HEK293 (cell line): ENCODE results near the gene GAS2L3.
A peak's percentile ranks its signal among the peaks of the same experiment; 100 is the strongest.

ENCODE experiments used
- BCL11B ChIP-seq: fragments of 450-650 bp; formaldehyde crosslinking; IDR thresholded peaks from 2 replicates; pipeline ENCODE4 v1.5.1; 2016; ENCODE audit warnings: low read depth, missing biosample characterization, missing genetic modification characterization
- HOXA7 ChIP-seq: sonication (generic); formaldehyde crosslinking; IDR thresholded peaks from 2 replicates; pipeline ENCODE4 v1.8.1; 2022; ENCODE audit warnings: missing genetic modification reagents, borderline replicate concordance
- KLF1 ChIP-seq: fragments of 450-650 bp; formaldehyde crosslinking; IDR thresholded peaks from 2 replicates; pipeline ENCODE4 v1.5.1; 2016; ENCODE audit warnings: missing biosample characterization, missing genetic modification characterization
- SALL2 ChIP-seq: fragments of 450-650 bp; formaldehyde crosslinking; IDR thresholded peaks from 2 replicates; pipeline ENCODE4 v1.5.0; 2017; ENCODE audit warnings: missing biosample characterization, mild to moderate bottlenecking, missing genetic modification characterization, borderline replicate concordance
- ZBTB44 ChIP-seq: fragments of 450-650 bp; IDR thresholded peaks from 2 replicates; pipeline ENCODE4 v1.5.1; 2018; ENCODE audit warnings: missing biosample characterization, mild to moderate bottlenecking, missing genetic modification characterization
- ZNF112 ChIP-seq: fragments of 450-650 bp; formaldehyde crosslinking; IDR thresholded peaks from 2 replicates; pipeline ENCODE4 v1.5.0; 2017; ENCODE audit warnings: missing biosample characterization, missing genetic modification characterization
- ZNF114 ChIP-seq: fragments of 450-650 bp; formaldehyde crosslinking; IDR thresholded peaks from 2 replicates; pipeline ENCODE4 v1.5.0; 2017; ENCODE audit warnings: missing biosample characterization, missing genetic modification characterization
- ZNF148 ChIP-seq: fragments of 450-650 bp; formaldehyde crosslinking; IDR thresholded peaks from 2 replicates; pipeline ENCODE4 v1.5.0; 2017; ENCODE audit warnings: missing biosample characterization, missing genetic modification characterization, borderline replicate concordance
- ZNF239 ChIP-seq: fragments of 450-650 bp; formaldehyde crosslinking; IDR thresholded peaks from 2 replicates; pipeline ENCODE4 v1.5.1; 2016; ENCODE audit warnings: missing biosample characterization, missing genetic modification characterization
- ZNF24 ChIP-seq: fragments of 450-650 bp; formaldehyde crosslinking; IDR thresholded peaks from 2 replicates; pipeline ENCODE4 v1.5.1; 2016; ENCODE audit warnings: missing biosample characterization, missing genetic modification characterization
- ZNF248 ChIP-seq: fragments of 450-650 bp; formaldehyde crosslinking; IDR thresholded peaks from 2 replicates; pipeline ENCODE4 v1.5.1; 2017; ENCODE audit warnings: missing biosample characterization, missing genetic modification characterization
- ZNF302 ChIP-seq: fragments of 450-650 bp; formaldehyde crosslinking; IDR thresholded peaks from 2 replicates; pipeline ENCODE4 v1.5.1; 2016; ENCODE audit warnings: missing biosample characterization, missing genetic modification characterization, low read depth
- ZNF404 ChIP-seq: fragments of 450-650 bp; formaldehyde crosslinking; IDR thresholded peaks from 2 replicates; pipeline ENCODE4 v1.5.1; 2017; ENCODE audit warnings: missing biosample characterization, missing genetic modification characterization
- ZNF423 ChIP-seq: fragments of 450-650 bp; formaldehyde crosslinking; IDR thresholded peaks from 2 replicates; pipeline ENCODE4 v1.5.1; 2016; ENCODE audit warnings: missing biosample characterization, missing genetic modification characterization
- ZNF510 ChIP-seq: fragments of 450-650 bp; formaldehyde crosslinking; IDR thresholded peaks from 2 replicates; pipeline ENCODE4 v1.5.1; 2018; ENCODE audit warnings: mild to moderate bottlenecking, missing genetic modification characterization, missing biosample characterization; ENCODE audit not compliant: insufficient replicate concordance
- ZNF530 ChIP-seq: fragments of 450-650 bp; formaldehyde crosslinking; IDR thresholded peaks from 2 replicates; pipeline ENCODE4 v1.5.1; 2016; ENCODE audit warnings: low read depth, missing biosample characterization, missing genetic modification characterization
- ZNF555 ChIP-seq: fragments of 450-650 bp; formaldehyde crosslinking; conservative IDR thresholded peaks from 2 replicates; pipeline ENCODE4 v1.5.1; 2017; ENCODE audit warnings: missing biosample characterization, mild to moderate bottlenecking, missing genetic modification characterization, inconsistent platforms
- ZNF626 ChIP-seq: fragments of 450-650 bp; sonication (Bioruptor Pico); formaldehyde crosslinking; IDR thresholded peaks from 2 replicates; pipeline ENCODE4 v1.5.1; 2018; ENCODE audit warnings: missing biosample characterization, missing genetic modification characterization, inconsistent platforms
- ZNF654 ChIP-seq: fragments of 450-650 bp; formaldehyde crosslinking; IDR thresholded peaks from 2 replicates; pipeline ENCODE4 v1.5.1; 2016; ENCODE audit warnings: low read depth, missing biosample characterization, missing genetic modification characterization
- ZNF670 ChIP-seq: fragments of 450-650 bp; formaldehyde crosslinking; IDR thresholded peaks from 2 replicates; pipeline ENCODE4 v1.5.1; 2016; ENCODE audit warnings: missing biosample characterization, missing genetic modification characterization, low read depth
- ZNF701 ChIP-seq: fragments of 450-650 bp; formaldehyde crosslinking; IDR thresholded peaks from 2 replicates; pipeline ENCODE4 v1.5.1; 2016; ENCODE audit warnings: missing biosample characterization, missing genetic modification characterization
- ZNF747 ChIP-seq: fragments of 450-650 bp; formaldehyde crosslinking; IDR thresholded peaks from 2 replicates; pipeline ENCODE4 v1.5.1; 2016; ENCODE audit warnings: missing biosample characterization, missing genetic modification characterization
- ZNF792 ChIP-seq: fragments of 450-650 bp; formaldehyde crosslinking; IDR thresholded peaks from 2 replicates; pipeline ENCODE4 v1.5.1; 2016; ENCODE audit warnings: missing biosample characterization, missing genetic modification characterization
- TF ChIP-seq, protein P1 (sequence below): fragments of 450-650 bp; formaldehyde crosslinking; IDR thresholded peaks from 2 replicates; pipeline ENCODE4 v1.5.1; 2017; ENCODE audit warnings: missing biosample characterization, missing genetic modification characterization
- TF ChIP-seq, protein P2 (sequence below): fragments of 450-650 bp; formaldehyde crosslinking; IDR thresholded peaks from 2 replicates; pipeline ENCODE4 v1.5.1; 2016; ENCODE audit warnings: missing biosample characterization, missing genetic modification characterization, borderline replicate concordance
- TF ChIP-seq, protein P3 (sequence below): fragments of 450-650 bp; formaldehyde crosslinking; IDR thresholded peaks from 2 replicates; pipeline ENCODE4 v1.5.1; 2016; ENCODE audit warnings: missing biosample characterization, missing genetic modification characterization, borderline replicate concordance
- TF ChIP-seq, protein P4 (sequence below): fragments of 450-650 bp; formaldehyde crosslinking; IDR thresholded peaks from 2 replicates; pipeline ENCODE4 v1.5.1; 2016; ENCODE audit warnings: missing biosample characterization, missing genetic modification characterization

The GAS2L3 gene

DNA sequence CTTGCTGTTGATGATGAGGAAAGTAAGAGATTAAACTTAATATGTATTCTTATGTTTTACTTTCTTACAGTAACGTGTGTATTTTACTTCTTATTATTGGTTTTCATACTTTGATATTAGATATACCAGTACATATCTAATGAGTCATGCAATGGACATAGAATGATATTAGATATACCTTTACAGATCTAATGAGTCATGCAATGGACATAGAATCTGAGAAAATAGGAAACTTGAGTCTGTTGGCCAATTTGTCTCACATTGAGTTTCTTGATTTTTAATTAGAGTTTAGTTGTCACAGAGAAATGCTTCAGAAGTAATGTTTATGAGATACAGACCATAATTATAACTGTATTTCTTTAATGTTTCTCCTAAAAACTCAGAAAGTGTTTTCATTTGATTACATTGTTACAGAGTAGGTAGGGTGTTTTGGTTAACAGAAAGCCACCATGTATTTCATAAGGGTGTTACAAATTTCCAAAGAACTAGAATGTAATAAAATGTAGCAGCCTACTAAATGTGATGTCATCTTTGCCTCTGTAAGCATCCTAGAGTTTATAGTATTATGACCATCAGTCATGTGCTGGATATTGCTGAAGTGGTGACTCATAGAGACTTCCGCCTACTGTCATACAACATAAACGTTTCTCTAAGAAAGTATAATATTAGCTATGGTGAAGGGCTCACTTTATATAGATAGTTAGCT is 3.0 kb downstream of the GAS2L3 start (continued):
- TF ChIP-seq ZBTB44 (no peak), ZNF701 (no peak), ZNF302 (no peak), SALL2 (no peak), ZNF510 (tag by site-specific recombination) (no peak), ZNF24 (tag by site-specific recombination) (peak; percentile 71; the same call in 1 of the 2 replicates), ZNF423 (no peak), ZNF555 (no peak), ZNF654 (tag by site-specific recombination) (no peak), ZNF112 (tag by site-specific recombination) (no peak), ZNF248 (tag by site-specific recombination) (no peak), BCL11B (no peak), KLF1 (tag by site-specific recombination) (no peak), HOXA7 (no peak), ZNF114 (tag by site-specific recombination) (no peak), ZNF670 (no peak), ZNF239 (no peak), ZNF792 (tag by site-specific recombination) (no peak), ZNF747 (no peak), ZNF626 (tag by site-specific recombination) (no peak), ZNF148 (tag by site-specific recombination) (no peak), ZNF404 (no peak), ZNF530 (tag by site-specific recombination) (no peak)
- TF ChIP-seq, protein P1, sequence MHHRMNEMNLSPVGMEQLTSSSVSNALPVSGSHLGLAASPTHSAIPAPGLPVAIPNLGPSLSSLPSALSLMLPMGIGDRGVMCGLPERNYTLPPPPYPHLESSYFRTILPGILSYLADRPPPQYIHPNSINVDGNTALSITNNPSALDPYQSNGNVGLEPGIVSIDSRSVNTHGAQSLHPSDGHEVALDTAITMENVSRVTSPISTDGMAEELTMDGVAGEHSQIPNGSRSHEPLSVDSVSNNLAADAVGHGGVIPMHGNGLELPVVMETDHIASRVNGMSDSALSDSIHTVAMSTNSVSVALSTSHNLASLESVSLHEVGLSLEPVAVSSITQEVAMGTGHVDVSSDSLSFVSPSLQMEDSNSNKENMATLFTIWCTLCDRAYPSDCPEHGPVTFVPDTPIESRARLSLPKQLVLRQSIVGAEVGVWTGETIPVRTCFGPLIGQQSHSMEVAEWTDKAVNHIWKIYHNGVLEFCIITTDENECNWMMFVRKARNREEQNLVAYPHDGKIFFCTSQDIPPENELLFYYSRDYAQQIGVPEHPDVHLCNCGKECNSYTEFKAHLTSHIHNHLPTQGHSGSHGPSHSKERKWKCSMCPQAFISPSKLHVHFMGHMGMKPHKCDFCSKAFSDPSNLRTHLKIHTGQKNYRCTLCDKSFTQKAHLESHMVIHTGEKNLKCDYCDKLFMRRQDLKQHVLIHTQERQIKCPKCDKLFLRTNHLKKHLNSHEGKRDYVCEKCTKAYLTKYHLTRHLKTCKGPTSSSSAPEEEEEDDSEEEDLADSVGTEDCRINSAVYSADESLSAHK (tag by site-specific recombination), result no peak
- TF ChIP-seq, protein P2, sequence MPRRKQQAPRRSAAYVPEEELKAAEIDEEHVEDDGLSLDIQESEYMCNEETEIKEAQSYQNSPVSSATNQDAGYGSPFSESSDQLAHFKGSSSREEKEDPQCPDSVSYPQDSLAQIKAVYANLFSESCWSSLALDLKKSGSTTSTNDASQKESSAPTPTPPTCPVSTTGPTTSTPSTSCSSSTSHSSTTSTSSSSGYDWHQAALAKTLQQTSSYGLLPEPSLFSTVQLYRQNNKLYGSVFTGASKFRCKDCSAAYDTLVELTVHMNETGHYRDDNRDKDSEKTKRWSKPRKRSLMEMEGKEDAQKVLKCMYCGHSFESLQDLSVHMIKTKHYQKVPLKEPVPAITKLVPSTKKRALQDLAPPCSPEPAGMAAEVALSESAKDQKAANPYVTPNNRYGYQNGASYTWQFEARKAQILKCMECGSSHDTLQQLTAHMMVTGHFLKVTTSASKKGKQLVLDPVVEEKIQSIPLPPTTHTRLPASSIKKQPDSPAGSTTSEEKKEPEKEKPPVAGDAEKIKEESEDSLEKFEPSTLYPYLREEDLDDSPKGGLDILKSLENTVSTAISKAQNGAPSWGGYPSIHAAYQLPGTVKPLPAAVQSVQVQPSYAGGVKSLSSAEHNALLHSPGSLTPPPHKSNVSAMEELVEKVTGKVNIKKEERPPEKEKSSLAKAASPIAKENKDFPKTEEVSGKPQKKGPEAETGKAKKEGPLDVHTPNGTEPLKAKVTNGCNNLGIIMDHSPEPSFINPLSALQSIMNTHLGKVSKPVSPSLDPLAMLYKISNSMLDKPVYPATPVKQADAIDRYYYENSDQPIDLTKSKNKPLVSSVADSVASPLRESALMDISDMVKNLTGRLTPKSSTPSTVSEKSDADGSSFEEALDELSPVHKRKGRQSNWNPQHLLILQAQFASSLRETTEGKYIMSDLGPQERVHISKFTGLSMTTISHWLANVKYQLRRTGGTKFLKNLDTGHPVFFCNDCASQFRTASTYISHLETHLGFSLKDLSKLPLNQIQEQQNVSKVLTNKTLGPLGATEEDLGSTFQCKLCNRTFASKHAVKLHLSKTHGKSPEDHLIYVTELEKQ (tag by site-specific recombination), result peak; percentile 78
- TF ChIP-seq, protein P3, sequence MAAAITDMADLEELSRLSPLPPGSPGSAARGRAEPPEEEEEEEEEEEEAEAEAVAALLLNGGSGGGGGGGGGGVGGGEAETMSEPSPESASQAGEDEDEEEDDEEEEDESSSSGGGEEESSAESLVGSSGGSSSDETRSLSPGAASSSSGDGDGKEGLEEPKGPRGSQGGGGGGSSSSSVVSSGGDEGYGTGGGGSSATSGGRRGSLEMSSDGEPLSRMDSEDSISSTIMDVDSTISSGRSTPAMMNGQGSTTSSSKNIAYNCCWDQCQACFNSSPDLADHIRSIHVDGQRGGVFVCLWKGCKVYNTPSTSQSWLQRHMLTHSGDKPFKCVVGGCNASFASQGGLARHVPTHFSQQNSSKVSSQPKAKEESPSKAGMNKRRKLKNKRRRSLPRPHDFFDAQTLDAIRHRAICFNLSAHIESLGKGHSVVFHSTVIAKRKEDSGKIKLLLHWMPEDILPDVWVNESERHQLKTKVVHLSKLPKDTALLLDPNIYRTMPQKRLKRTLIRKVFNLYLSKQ (tag by site-specific recombination), result no peak
- TF ChIP-seq, protein P4, sequence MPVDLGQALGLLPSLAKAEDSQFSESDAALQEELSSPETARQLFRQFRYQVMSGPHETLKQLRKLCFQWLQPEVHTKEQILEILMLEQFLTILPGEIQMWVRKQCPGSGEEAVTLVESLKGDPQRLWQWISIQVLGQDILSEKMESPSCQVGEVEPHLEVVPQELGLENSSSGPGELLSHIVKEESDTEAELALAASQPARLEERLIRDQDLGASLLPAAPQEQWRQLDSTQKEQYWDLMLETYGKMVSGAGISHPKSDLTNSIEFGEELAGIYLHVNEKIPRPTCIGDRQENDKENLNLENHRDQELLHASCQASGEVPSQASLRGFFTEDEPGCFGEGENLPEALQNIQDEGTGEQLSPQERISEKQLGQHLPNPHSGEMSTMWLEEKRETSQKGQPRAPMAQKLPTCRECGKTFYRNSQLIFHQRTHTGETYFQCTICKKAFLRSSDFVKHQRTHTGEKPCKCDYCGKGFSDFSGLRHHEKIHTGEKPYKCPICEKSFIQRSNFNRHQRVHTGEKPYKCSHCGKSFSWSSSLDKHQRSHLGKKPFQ (tag by site-specific recombination), result no peak
